ENCODE results near the gene NINL.
"Not testable (repeated sequence)": the region's sequence is repeated elsewhere in the genome, so short reads cannot be mapped to it uniquely, and the experiment has no call there.

The NINL gene

GRCh38 chr20:25552977-25553376, 32.4 kb downstream of the NINL start:
- H3K27me3 ChIP-seq (ENCODE audit: insufficient read depth, poor library complexity, severe bottlenecking) = no peaks in the 10 kb centered on the region
- no peak for DNase-seq (ENCODE audit: low read depth in 1 of 2, low spot score in 1 of 2)
- H3K4me3 ChIP-seq (replicated peaks; ENCODE audit: insufficient read depth, low read length) = no peak overlapping the region
- no peak for TF ChIP-seq SPI1 (IDR thresholded peaks at IDR 0.05; ENCODE audit: borderline replicate concordance, low read depth)
- no peak for TF ChIP-seq POLR2AphosphoS5 (IDR thresholded peaks at IDR 0.05; ENCODE audit: low read depth)
- no peak for TF ChIP-seq CTCF (IDR thresholded peaks at IDR 0.05; ENCODE audit: insufficient read depth, low read length)
- TF ChIP-seq GABPA (IDR thresholded peaks at IDR 0.05; ENCODE audit: low read depth) = no peak
- TF ChIP-seq REST (IDR thresholded peaks at IDR 0.05; ENCODE audit: insufficient replicate concordance, low read depth) = no peak
- H3K27ac ChIP-seq (replicated peaks) = no peak overlapping the region

GRCh38 chr20:25551413-25552215, 33.7 kb downstream of the NINL start:
- no peak for TF ChIP-seq POLR2AphosphoS5 (IDR thresholded peaks at IDR 0.05; ENCODE audit: low read depth)
- no peak for TF ChIP-seq GABPA (IDR thresholded peaks at IDR 0.05; ENCODE audit: low read depth)
- no peak for TF ChIP-seq SPI1 (IDR thresholded peaks at IDR 0.05; ENCODE audit: borderline replicate concordance, low read depth)
- TF ChIP-seq REST (IDR thresholded peaks at IDR 0.05; ENCODE audit: insufficient replicate concordance, low read depth) = no peak
- TF ChIP-seq CTCF (IDR thresholded peaks at IDR 0.05; ENCODE audit: insufficient read depth, low read length) = no peak
- Histone ChIP-seq H3K4me3 (replicated peaks; ENCODE audit: insufficient read depth, low read length) (no peak overlapping the region), H3K27ac (replicated peaks) (no peak overlapping the region), H3K27me3 (ENCODE audit: insufficient read depth, poor library complexity, severe bottlenecking) (no peaks in the 10 kb centered on the region)
- DNase-seq (ENCODE audit: low read depth in 1 of 2, low spot score in 1 of 2) = no peak

GRCh38 chr20:25550645-25551337, 34.5 kb downstream of the NINL start:
- not testable (repeated sequence) for H3K27me3 ChIP-seq (ENCODE audit: insufficient read depth, poor library complexity, severe bottlenecking); H3K27ac ChIP-seq (replicated peaks); DNase-seq (ENCODE audit: low read depth in 1 of 2, low spot score in 1 of 2); H3K4me3 ChIP-seq (replicated peaks; ENCODE audit: insufficient read depth, low read length)

GRCh38 chr20:25549843-25550477, 35.4 kb downstream of the NINL start:
- DNase-seq (ENCODE audit: low read depth in 1 of 2, low spot score in 1 of 2) = no peak
- H3K27ac ChIP-seq (replicated peaks) = no peak overlapping the region
- H3K27me3 ChIP-seq (ENCODE audit: insufficient read depth, poor library complexity, severe bottlenecking) = no peaks in the 10 kb centered on the region
- no peak for TF ChIP-seq REST (IDR thresholded peaks at IDR 0.05; ENCODE audit: insufficient replicate concordance, low read depth)
- no peak for TF ChIP-seq POLR2AphosphoS5 (IDR thresholded peaks at IDR 0.05; ENCODE audit: low read depth)
- no peak for TF ChIP-seq CTCF (IDR thresholded peaks at IDR 0.05; ENCODE audit: insufficient read depth, low read length)
- no peak for TF ChIP-seq GABPA (IDR thresholded peaks at IDR 0.05; ENCODE audit: low read depth)
- TF ChIP-seq SPI1 (IDR thresholded peaks at IDR 0.05; ENCODE audit: borderline replicate concordance, low read depth) = no peak
- H3K4me3 ChIP-seq (replicated peaks; ENCODE audit: insufficient read depth, low read length) = no peak overlapping the region

Measured in HL-60 (cell line).